ENCODE results near the gene ERG.

Gene ERG

DNA sequence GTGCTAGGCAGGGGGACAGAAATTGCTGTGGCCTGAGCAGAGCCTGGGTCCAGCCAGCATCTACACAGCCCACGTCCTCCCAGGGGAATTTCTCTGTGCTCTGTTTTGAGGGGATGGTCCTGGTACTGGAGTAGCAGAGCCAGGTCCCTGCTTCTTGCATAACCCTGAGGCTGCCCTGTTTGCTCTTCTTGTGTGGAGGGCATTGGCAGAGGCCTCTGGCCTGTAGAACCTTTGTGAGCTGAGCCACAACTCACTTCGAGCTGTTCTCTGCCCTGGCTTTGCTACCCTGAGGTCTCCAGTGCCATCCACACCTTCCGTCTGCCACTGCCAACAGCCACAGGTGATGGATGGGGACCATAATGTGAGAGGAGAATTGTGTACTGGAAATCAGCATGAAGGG, 139.6 kb downstream of the ERG start:
- DNase-seq (ENCODE audit: low read depth in 2 of 2), result no peak

- DNase-seq (ENCODE audit: low read depth in 2 of 2), result no peak
These were observed 140.2 kb downstream of the ERG start for GRCh38 chr21:38358098-38358497.

DNA sequence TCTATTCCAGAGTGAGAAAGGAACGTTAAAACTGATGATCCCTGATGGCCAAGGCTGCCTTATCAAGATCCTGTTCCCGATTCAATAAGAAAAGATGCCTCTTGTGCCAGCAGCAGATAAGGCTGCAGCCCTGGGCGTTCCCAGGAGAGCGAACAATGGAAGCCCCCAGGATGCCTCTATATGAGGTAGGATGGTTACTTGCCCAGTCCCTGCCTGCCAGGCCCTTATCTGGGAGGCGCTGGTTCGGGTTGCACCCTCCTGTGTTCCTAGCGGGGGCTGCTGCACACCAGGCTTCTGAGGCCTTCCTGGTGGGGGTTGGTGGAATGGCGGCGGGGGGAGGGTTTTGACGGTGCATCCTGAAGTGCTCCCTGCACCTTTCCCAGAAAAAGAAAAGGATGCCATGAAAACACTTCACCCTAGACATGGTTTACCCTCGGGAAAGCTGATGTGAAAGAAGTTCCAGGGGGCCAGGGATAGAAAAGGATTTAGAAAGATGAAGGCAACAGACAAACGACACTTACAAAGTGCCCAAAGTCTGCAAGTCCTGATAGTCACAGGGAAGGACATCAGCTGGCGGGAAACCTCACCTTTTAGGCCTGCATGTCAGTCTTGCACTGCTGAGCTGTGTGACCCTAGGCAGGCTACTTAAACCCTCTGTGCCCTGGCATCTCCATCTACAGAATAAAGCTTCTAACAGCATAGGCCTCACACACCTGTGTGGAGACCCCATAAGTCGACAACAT, 141.2 kb downstream of the ERG start:
- no peak for DNase-seq (ENCODE audit: low read depth in 2 of 2)

- peak; percentile 59 to 72 for DNase-seq (ENCODE audit: low read depth in 2 of 2)
These were observed 142.1 kb downstream of the ERG start for GRCh38 chr21:38355992-38356781.

GRCh38 chr21:38355353-38355752, 142.9 kb downstream of the ERG start:
- DNase-seq (ENCODE audit: low read depth in 2 of 2), result no peak

DNA sequence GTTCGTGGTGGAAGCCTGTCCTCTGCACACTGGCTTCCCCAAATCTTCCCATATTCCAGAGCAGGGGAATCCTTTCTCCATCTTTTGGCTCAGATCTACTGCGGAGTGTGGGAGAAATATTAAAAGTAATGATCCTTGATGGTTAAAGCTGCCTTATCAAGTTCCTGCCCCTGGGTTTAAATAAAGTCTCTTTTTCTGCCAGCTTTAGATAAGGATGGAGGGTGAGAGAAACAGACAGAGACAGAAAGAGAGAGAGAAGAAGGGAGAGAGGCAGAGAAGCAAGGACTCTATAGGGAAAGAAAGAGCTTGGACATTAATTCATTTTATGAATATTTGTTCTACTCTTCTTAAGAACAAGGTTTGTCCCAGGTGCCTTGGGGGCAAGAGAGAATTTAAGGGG, 143.5 kb downstream of the ERG start:
- DNase-seq (ENCODE audit: low read depth in 2 of 2), result no peak

- DNase-seq (ENCODE audit: low read depth in 2 of 2), result no peak
These were observed 144.0 kb downstream of the ERG start for GRCh38 chr21:38354231-38354630.

GRCh38 chr21:38352536-38353219, 145.6 kb downstream of the ERG start:
- DNase-seq (ENCODE audit: low read depth in 2 of 2), result peak in 1 of 2 experiments; percentile 54

GRCh38 chr21:38351961-38352521, 146.2 kb downstream of the ERG start:
- no peak for DNase-seq (ENCODE audit: low read depth in 2 of 2)

GRCh38 chr21:38351176-38351959, 146.9 kb downstream of the ERG start:
- no peak for DNase-seq (ENCODE audit: low read depth in 2 of 2)

DNA sequence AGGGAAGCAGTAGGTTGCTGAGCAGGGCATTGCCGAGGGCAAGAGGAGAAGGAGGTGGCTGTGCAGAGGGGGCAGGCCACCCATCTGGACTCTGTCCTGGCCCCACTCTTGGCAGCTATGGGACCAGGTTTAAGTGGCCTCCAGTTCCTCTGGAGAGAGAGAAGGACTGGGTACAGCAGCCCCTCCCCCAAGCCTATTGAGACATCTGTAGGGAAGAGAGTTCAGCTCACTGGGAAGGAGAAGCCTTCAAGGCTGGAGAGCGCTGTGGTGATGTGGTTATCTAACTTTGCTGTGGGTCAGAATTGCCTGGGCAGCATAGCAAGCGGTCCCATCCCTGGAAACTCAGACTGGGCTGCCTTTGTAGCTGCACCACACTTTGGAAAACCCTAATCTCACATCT, 147.6 kb downstream of the ERG start:
- no peak for DNase-seq (ENCODE audit: low read depth in 2 of 2)

DNA sequence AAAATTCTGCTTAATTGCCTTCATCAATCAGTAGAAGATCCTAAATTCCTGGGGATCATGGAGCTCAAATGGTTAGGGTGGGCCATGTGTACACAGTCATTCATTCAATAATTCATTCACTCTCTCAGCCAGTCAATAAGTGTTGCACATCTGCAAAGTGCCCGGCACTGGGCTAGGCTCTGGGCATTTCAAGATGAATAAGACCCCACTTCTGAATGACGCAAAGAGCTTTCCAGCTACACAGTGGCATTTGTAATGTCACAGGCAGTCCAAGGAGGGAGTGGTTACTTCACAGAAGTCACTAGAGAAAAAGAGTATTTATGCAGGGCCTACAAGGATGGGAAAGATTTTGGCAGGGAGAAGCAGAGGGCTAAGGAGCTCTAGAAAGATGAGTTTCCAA, 148.3 kb downstream of the ERG start:
- no peak for DNase-seq (ENCODE audit: low read depth in 2 of 2)

- DNase-seq (ENCODE audit: low read depth in 2 of 2), result no peak
These were observed 149.0 kb downstream of the ERG start for GRCh38 chr21:38349111-38349746.

DNA sequence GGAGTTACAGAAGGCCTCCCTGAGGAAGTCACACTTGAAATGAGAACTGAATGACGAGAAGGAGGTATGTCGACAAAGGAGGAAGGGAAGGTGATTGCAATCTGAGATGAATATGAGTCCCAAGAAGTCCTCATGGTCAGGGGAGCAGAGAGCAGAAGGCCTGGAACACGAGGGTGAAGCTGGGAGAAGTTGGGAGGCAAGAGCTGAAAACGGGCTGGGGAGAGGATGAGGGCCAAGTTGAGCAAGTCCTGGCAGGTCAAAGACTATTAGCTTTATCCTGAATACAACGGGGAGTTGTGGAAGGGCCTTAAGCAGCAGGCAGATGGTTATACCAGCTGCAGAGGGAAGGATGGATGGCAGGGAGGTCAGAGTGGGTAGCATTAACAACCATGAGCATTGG, 152.0 kb downstream of the ERG start:
- DNase-seq (ENCODE audit: low read depth in 2 of 2), result no peak

- no peak for DNase-seq (ENCODE audit: low read depth in 2 of 2)
These were observed 154.6 kb downstream of the ERG start for GRCh38 chr21:38343691-38344090.

GRCh38 chr21:38342739-38343138, 155.5 kb downstream of the ERG start:
- no peak for DNase-seq (ENCODE audit: low read depth in 2 of 2)

- DNase-seq (ENCODE audit: low read depth in 2 of 2), result no peak
These were observed 156.7 kb downstream of the ERG start for GRCh38 chr21:38341546-38342012.

DNA sequence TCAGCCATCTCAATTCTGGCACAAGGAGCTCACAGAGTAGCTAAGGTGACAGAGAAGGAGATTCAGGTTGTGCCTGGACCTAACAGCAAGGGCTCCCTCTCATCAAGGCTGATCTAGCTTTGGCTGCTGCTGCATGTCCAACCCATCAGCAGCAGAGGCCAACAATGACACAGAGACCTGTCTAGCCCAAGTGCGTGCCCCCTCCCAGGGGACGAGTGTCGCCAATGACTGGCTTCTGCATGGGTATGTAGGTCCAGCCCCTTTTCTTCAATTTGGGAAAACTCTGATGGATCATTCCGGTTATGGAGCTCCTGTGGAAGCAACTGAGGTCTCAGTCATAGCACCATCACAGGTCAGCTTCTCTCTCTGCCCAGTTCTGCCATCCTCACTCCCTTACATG, 158.1 kb downstream of the ERG start:
- no peak for DNase-seq (ENCODE audit: low read depth in 2 of 2)

DNA sequence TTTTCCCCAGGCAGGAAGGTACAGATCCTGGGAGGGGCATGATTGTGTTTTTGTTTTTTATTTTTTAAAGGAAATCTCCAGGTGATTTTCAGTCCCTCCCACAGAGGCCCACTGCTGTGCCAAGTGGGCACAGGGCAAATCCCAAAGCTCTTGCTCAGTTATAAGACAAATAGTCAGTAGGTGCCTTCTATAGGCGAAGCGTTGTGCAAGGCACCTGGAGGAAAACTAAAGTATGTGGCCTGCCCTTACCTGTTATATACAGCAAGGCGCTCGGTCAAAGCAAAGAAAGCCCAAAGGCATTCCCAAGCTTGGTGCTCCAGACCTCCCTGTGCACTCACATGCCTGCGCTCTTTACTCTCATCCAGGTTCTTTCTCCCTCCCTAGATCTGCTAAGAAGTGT, 160.5 kb downstream of the ERG start:
- no peak for DNase-seq (ENCODE audit: low read depth in 2 of 2)

- DNase-seq (ENCODE audit: low read depth in 2 of 2), result no peak
These were observed 163.4 kb downstream of the ERG start for GRCh38 chr21:38334866-38335265.

Measured in stimulated activated CD4-positive, alpha-beta T cell treated with anti-CD3 and anti-CD28 coated beads, Interleukin-12 subunit alpha, Interleukin-12 subunit beta, amount 100 ng/mL, for 24 hours (primary cell).